NCI-H1436 (cell line): ENCODE results near the gene MYCBP2.
"Not testable (repeated sequence)": the region's sequence is repeated elsewhere in the genome, so short reads cannot be mapped to it uniquely, and the experiment has no call there.

Source experiments
- DNase-seq: peaks from one replicate; lab custom pipeline; 2025; lab: John Stamatoyannopoulos, UW

MYCBP2 gene

GRCh38 chr13:77028202-77028601 is 298.7 kb downstream of the MYCBP2 start:
- no peak for DNase-seq

GRCh38 chr13:77026861-77027621 is 299.9 kb downstream of the MYCBP2 start, which contains the start of gene FBXL3:
Gene FBXL3 (minus strand): TSS chr13:77027159. CDS start chr13:77021860, 5,299 bp downstream.
- DNase-seq, result peak; percentile 77

- DNase-seq, result peak; percentile 61
Measured at GRCh38 chr13:77026255-77026860, 300.5 kb downstream of the MYCBP2 start.

GRCh38 chr13:77022341-77022740 is 304.6 kb downstream of the MYCBP2 start:
- no peak for DNase-seq

GRCh38 chr13:77019756-77020155 is 307.1 kb downstream of the MYCBP2 start:
- no peak for DNase-seq

GRCh38 chr13:77016888-77017623 is 309.8 kb downstream of the MYCBP2 start:
- no peak for DNase-seq

- no peak for DNase-seq
Measured at GRCh38 chr13:77016251-77016812, 310.6 kb downstream of the MYCBP2 start.

- DNase-seq, result no peak
Measured at GRCh38 chr13:77014906-77015685, 311.8 kb downstream of the MYCBP2 start.

GRCh38 chr13:77013853-77014542 is 312.9 kb downstream of the MYCBP2 start:
- DNase-seq, result no peak

- not testable (repeated sequence) for DNase-seq
Measured at GRCh38 chr13:77009719-77010118, 317.2 kb downstream of the MYCBP2 start.

- no peak for DNase-seq
Measured at GRCh38 chr13:77009011-77009410, 317.9 kb downstream of the MYCBP2 start.

- DNase-seq, result not testable (repeated sequence)
Measured at GRCh38 chr13:77008337-77008736, 318.6 kb downstream of the MYCBP2 start.

- DNase-seq, result no peak
Measured at GRCh38 chr13:77002590-77003190, 324.2 kb downstream of the MYCBP2 start.

GRCh38 chr13:77001963-77002587 is 324.8 kb downstream of the MYCBP2 start:
- DNase-seq, result peak; percentile 35

- no peak for DNase-seq
Measured at GRCh38 chr13:77001540-77001939, 325.4 kb downstream of the MYCBP2 start.

- DNase-seq, result no peak
Measured at GRCh38 chr13:77000475-77000874, 326.4 kb downstream of the MYCBP2 start.
